Sigmoid colon (tissue), 7 donors: Measurements from ENCODE around the gene ATXN1L. TPM values are rescaled to one million over a fixed set of nuclear protein-coding genes. Genes with fewer than 3 reads are reported as not detected.
"Not testable (repeated sequence)": the region's sequence is repeated elsewhere in the genome, so short reads cannot be mapped to it uniquely, and the experiment has no call there.

Experiments used
- DNase-seq: peaks from one replicate; pipeline ENCODE4 v3.0.0-alpha.2; 2019
- H3K27ac ChIP-seq, 4 donors: fragments of 200-600 bp; sonication (generic); one replicate each; pipeline ENCODE4 v1.5.1; 2016 to 2019; ENCODE audit warnings: mild to moderate bottlenecking in 1 of 4
- H3K27me3 ChIP-seq, 3 donors: fragments of 200-600 bp; sonication (generic); one replicate each; pipeline ENCODE4 v1.5.1; 2019; ENCODE audit warnings: mild to moderate bottlenecking in 1 of 3
- H3K36me3 ChIP-seq, 4 donors: fragments of 200-600 bp; sonication (generic); one replicate each; pipeline ENCODE4 v1.5.1; 2016 to 2019
- H3K4me1 ChIP-seq, 4 donors: fragments of 200-600 bp; sonication (generic); one replicate each; pipeline ENCODE4 v1.5.1; 2017 to 2019
- H3K4me3 ChIP-seq, 4 donors: fragments of 200-600 bp; sonication (generic); one replicate each; pipeline ENCODE4 v1.5.1; 2017 to 2019; ENCODE audit warnings: mild to moderate bottlenecking in 2 of 4, moderate library complexity in 1 of 4
- H3K9me3 ChIP-seq, 4 donors: fragments of 200-600 bp in 3 of 4; sonication (generic) in 3 of 4; one replicate each; pipeline versions ENCODE4 v1.5.1 to v1.6.1; 2013 to 2019
- EP300 ChIP-seq, 4 donors: sonication (generic); formaldehyde crosslinking; IDR thresholded peaks; one replicate each; pipeline ENCODE4 v1.6.1; 2017; ENCODE audit warnings: antibody characterized with exemption in 4 of 4
- POLR2A ChIP-seq, 2 donors: fragments of 450-650 bp; IDR thresholded peaks; one replicate each; pipeline ENCODE4 v1.6.1; 2016; ENCODE audit warnings: antibody characterized with exemption in 2 of 2, mild to moderate bottlenecking in 2 of 2, moderate library complexity in 2 of 2
- POLR2AphosphoS5 ChIP-seq, 4 donors: sonication (generic); formaldehyde crosslinking; IDR thresholded peaks; one replicate each; pipeline ENCODE4 v1.6.1; 2017; ENCODE audit warnings: antibody characterized with exemption in 4 of 4
- WGBS, 2 donors: extraction: QIAGEN DNeasy Blood & Tissue Kit; methylation state at CpG; one replicate each; pipeline ENCODE4 v1.1.7; 2013; 5-methylcytosine and 5-hydroxymethylcytosine counted together
- intact Hi-C: fragments of 100-400 bp; cut with DNase I; formaldehyde crosslinking; loops from one replicate; pipeline ENCODE4 v1.15.1; 2023
- polyA plus RNA-seq, 3 donors: library from polyadenylated mRNA; stranded (reverse); fragments of 200-250 nt; gene quantifications; one replicate each; pipeline ENCODE4 v1.2.3, GENCODE V29; 2013
- total RNA-seq, 4 donors: library from RNA; depleted of rRNA; stranded (reverse); fragments of >200 nt; gene quantifications; one replicate each; pipeline ENCODE4 v1.1.0, GENCODE V29; 2016
- TF ChIP-seq, protein P1 (sequence below), 4 experiments: fragments of 450-650 bp in 3 of 4; fragments of 200-600 bp in 1 of 4; IDR thresholded peaks; one replicate each; pipeline ENCODE4 v1.5.1; 2016 to 2019; ENCODE audit warnings: antibody characterized with exemption in 4 of 4, mild to moderate bottlenecking in 3 of 4, moderate library complexity in 2 of 4
- donor health status: healthy with polysubstance abuse.
- donor health status: Bipolar disorder and iron deficiency.
- donor health status: healthy.

Gene ATXN1L
- total and polyA plus RNA-seq, 7 donors: 6.6 to 25.0 (median 22.8) TPM

DNA sequence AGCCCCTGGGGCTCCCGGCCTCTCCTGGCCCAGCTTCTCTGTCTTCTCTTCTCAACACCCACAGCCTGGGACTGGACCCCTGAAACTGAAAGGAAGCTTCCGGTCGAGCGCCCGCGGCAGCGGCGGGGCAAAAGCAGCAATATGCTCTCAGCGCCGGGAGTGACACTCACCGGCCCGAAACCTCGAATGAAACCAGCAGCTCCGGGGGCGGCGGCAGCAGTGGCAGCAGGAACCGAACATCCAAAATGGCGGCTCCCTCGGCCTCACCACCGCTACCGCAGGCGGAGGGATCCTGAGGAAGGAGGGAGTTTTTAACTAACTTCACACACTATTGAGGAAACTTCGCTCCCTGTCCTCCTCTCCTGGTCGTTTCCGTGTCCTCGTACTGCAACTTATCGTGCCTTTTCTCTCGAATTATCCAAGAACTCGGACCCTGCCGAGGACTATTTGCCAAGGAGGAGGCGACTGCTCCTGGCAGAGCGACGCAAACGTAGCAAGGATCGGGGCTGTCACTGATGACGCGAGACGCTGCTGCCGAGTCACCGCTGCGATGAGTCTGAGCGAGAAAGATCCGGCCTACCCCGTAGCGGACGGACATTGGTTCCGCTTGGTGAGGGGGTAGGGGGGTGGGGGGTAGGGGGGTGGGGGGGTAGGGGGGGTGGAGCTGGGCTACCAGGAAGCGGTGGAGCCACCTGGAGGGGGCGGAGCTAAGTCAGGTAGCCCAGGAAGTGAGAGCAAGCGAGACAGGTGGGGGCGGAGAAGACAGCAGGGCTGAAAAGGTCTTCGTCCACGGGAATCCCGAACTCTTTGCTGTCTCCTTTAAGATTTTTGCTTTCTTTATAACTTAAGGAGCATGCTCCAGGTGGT, 37.0 kb upstream of the ATXN1L start, which contains the start of gene AP1G1:
TSS of gene AP1G1 (minus strand) at position 242 of the 867 bp plus-strand sequence. CDS start 19,355 bp downstream, outside the sequence.
- Histone ChIP-seq H3K27me3 (no peaks in the 10 kb centered on the region), H3K27ac (peak within 1 kb of the TSS; percentile 94 to 99 (median 97)), H3K4me1 (peaks cover 0 to 38% (median 31%) of the 10 kb centered on the region in 4 donors), H3K4me3 (peak within 1 kb of the TSS; percentile 77 to 98 (median 79)), H3K9me3 (no peaks in the 10 kb centered on the region), H3K36me3 (peaks cover 0 to 12% (median 0%) of the 10 kb centered on the region in 4 donors)
- peak; percentile 98 for DNase-seq
- intact Hi-C loops: loop anchor here (2.0 to 5.0 kb wide), 4 partner anchors 36 to 87 kb away; partner anchors contain the start of genes ATXN1L, IST1, PHLPP2 and ZNF821
- 0% methylated on average over 54 of the region's 54 CpGs for WGBS, 2 donors
- TF ChIP-seq POLR2A (IDR thresholded peaks at IDR 0.05) (peak; percentile 50 to 57), EP300 (IDR thresholded peaks at IDR 0.05) (peak in 1 of 4 donors; percentile 65), POLR2AphosphoS5 (IDR thresholded peaks at IDR 0.05) (peak; percentile 72 to 91 (median 81))
- TF ChIP-seq, protein P1, sequence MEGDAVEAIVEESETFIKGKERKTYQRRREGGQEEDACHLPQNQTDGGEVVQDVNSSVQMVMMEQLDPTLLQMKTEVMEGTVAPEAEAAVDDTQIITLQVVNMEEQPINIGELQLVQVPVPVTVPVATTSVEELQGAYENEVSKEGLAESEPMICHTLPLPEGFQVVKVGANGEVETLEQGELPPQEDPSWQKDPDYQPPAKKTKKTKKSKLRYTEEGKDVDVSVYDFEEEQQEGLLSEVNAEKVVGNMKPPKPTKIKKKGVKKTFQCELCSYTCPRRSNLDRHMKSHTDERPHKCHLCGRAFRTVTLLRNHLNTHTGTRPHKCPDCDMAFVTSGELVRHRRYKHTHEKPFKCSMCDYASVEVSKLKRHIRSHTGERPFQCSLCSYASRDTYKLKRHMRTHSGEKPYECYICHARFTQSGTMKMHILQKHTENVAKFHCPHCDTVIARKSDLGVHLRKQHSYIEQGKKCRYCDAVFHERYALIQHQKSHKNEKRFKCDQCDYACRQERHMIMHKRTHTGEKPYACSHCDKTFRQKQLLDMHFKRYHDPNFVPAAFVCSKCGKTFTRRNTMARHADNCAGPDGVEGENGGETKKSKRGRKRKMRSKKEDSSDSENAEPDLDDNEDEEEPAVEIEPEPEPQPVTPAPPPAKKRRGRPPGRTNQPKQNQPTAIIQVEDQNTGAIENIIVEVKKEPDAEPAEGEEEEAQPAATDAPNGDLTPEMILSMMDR (IDR thresholded peaks at IDR 0.05): no peak

DNA sequence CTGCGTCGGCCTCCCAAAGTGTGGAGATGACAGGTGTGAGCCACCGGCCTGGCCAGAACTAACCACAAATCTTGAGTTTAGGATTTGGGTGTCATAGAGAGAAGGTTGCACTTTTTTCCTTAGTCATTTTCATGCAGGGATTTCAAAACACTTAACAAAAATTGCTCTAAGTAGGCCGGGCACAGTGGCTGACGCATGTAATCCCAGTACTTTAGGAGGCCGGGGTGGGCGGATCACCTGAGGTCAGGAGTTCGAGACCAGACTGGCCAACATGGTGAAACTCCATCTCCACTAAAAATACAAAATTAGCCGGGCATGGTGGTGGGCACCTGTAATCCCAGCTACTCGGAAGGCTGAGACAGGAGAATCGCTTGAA, 35.6 kb upstream of the ATXN1L start:
- WGBS, 2 donors: 93 to 94% methylated on average over 11 of the region's 11 CpGs
- H3K36me3 ChIP-seq, H3K9me3 ChIP-seq, H3K4me3 ChIP-seq, DNase-seq, H3K27me3 ChIP-seq, intact Hi-C loops: not testable (repeated sequence)
- Histone ChIP-seq H3K27ac (peak overlapping the region; percentile 94 to 99 (median 97)), H3K4me1 (peaks cover 0 to 34% (median 31%) of the 10 kb centered on the region in 4 donors)

DNA sequence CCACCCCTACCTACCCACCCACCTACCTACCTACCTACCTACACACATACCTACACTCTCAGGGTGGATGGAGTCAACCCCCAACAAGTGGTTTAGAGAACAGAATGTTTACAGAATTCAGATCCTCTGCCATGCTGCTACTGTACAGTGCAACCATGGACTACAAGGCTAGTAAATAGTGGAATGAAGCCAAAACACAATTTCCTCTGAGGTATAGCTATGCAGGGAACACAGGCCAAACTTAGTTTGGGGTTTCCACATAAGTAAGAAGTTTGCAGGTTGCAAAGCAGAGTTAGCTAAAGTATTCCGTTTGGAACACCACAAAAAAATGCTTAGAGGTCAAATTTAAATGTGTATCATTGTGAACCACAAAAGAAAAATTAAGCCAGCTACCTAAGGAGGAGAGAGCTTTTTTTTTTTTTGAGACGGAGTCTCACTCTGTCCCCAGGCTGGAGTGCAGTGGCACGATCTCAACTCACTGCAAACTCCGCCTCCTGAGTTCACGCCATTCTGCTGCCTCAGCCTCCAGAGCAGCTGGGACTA, 34.4 kb upstream of the ATXN1L start:
- 71 to 87% methylated on average over 5 of the region's 5 CpGs for WGBS, 2 donors
- intact Hi-C loops: no loop called here

DNA sequence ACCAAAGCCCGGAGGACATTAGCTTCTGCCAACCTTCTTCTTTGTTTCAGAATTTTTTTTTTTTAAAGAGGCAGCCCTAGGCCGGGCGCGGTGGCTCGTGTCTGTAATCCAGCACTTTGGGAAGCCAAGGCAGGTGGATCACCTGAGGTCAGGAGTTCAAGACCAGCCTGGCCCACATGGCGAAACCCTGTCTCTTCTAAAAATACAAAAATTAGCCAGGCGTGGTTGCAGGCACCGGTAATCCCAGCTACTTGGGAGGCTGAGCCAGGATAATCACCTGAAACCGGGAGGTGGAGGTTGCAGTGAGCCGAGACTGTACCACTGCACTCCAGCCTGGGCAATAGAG, 28.6 kb upstream of the ATXN1L start:
- intact Hi-C loops, H3K9me3 ChIP-seq, DNase-seq, H3K27me3 ChIP-seq, H3K36me3 ChIP-seq: not testable (repeated sequence)
- H3K27ac ChIP-seq: peak overlapping the region; percentile 73 to 90 (median 85)
- peak overlapping the region in 1 of 4 donors; percentile 9 for H3K4me3 ChIP-seq
- WGBS, 2 donors: 84% methylated on average over 10 of the region's 10 CpGs
- H3K4me1 ChIP-seq: peaks cover 0 to 30% (median 25%) of the 10 kb centered on the region in 4 donors

More for the DNA sequence above, 34.4 kb upstream of the ATXN1L start:
- Histone ChIP-seq H3K4me1 (peaks cover 0 to 31% (median 30%) of the 10 kb centered on the region in 4 donors), H3K4me3 (no peak overlapping the region), H3K36me3 (no peaks in the 10 kb centered on the region), H3K27ac (no peak overlapping the region), H3K9me3 (no peaks in the 10 kb centered on the region), H3K27me3 (no peaks in the 10 kb centered on the region)
- TF ChIP-seq POLR2AphosphoS5 (IDR thresholded peaks at IDR 0.05): no peak
- no peak for TF ChIP-seq EP300 (IDR thresholded peaks at IDR 0.05)
- TF ChIP-seq POLR2A (IDR thresholded peaks at IDR 0.05): no peak
- TF ChIP-seq, protein P1 (IDR thresholded peaks at IDR 0.05): no peak
- DNase-seq: no peak

DNA sequence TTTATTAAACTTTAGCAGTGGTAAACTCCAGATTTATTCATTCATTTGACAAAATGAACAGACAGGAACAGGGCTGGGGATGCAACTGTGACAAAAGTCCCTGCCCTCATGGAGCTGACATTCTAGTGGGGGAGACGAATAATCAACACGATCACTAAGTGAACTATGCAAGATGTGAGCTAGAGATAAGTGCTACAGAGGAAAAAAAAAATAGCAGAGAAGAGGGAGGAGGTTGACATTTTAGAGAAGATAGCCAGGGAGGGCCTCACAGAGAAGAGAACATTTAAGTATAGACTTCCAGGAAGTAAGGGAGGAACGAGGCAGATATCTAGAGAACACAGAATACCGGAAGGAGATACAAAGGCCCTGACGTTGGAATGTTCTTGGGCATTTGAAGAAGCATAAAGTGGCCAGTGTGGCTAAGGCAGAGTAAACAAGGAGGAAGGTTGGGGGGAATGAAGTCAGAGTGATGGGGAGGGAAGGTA, 19.2 kb upstream of the ATXN1L start:
- WGBS, 2 donors: 77 to 91% methylated on average over 5 of the region's 5 CpGs
- Histone ChIP-seq H3K9me3 (no peaks in the 10 kb centered on the region), H3K4me3 (no peak overlapping the region), H3K27me3 (no peaks in the 10 kb centered on the region), H3K27ac (no peak overlapping the region), H3K36me3 (peaks cover 0 to 4% (median 0%) of the 10 kb centered on the region in 4 donors), H3K4me1 (no peaks in the 10 kb centered on the region)
- intact Hi-C loops: no loop called here
- no peak for DNase-seq
- no peak for TF ChIP-seq EP300 (IDR thresholded peaks at IDR 0.05)
- TF ChIP-seq POLR2A (IDR thresholded peaks at IDR 0.05): no peak
- no peak for TF ChIP-seq POLR2AphosphoS5 (IDR thresholded peaks at IDR 0.05)
- TF ChIP-seq, protein P1 (IDR thresholded peaks at IDR 0.05): no peak
